ENCODE results near the gene TGFB2.

DNA sequence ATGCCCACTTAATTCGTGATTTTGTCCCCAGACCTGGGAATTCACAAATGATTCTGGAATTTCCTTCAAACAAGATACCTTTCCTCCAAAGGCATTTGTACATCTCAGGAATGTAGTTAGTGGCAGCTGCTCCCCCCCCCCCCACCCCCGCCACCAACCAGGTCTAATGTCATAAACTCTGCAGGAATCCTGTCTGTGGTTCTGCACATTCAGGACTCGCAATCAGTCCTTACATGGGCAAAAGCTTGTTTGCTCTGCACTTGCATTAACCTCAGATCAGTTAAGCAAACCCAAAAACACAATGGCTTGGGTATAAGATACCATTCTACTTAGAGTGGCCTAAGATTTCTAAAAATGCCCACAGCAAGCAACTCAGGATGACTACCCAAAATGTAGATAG is 143.8 kb downstream of the TGFB2 start:
- TF ChIP-seq, protein P1, sequence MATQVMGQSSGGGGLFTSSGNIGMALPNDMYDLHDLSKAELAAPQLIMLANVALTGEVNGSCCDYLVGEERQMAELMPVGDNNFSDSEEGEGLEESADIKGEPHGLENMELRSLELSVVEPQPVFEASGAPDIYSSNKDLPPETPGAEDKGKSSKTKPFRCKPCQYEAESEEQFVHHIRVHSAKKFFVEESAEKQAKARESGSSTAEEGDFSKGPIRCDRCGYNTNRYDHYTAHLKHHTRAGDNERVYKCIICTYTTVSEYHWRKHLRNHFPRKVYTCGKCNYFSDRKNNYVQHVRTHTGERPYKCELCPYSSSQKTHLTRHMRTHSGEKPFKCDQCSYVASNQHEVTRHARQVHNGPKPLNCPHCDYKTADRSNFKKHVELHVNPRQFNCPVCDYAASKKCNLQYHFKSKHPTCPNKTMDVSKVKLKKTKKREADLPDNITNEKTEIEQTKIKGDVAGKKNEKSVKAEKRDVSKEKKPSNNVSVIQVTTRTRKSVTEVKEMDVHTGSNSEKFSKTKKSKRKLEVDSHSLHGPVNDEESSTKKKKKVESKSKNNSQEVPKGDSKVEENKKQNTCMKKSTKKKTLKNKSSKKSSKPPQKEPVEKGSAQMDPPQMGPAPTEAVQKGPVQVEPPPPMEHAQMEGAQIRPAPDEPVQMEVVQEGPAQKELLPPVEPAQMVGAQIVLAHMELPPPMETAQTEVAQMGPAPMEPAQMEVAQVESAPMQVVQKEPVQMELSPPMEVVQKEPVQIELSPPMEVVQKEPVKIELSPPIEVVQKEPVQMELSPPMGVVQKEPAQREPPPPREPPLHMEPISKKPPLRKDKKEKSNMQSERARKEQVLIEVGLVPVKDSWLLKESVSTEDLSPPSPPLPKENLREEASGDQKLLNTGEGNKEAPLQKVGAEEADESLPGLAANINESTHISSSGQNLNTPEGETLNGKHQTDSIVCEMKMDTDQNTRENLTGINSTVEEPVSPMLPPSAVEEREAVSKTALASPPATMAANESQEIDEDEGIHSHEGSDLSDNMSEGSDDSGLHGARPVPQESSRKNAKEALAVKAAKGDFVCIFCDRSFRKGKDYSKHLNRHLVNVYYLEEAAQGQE (IDR thresholded peaks at IDR 0.05): no peak
- TF ChIP-seq, protein P2, sequence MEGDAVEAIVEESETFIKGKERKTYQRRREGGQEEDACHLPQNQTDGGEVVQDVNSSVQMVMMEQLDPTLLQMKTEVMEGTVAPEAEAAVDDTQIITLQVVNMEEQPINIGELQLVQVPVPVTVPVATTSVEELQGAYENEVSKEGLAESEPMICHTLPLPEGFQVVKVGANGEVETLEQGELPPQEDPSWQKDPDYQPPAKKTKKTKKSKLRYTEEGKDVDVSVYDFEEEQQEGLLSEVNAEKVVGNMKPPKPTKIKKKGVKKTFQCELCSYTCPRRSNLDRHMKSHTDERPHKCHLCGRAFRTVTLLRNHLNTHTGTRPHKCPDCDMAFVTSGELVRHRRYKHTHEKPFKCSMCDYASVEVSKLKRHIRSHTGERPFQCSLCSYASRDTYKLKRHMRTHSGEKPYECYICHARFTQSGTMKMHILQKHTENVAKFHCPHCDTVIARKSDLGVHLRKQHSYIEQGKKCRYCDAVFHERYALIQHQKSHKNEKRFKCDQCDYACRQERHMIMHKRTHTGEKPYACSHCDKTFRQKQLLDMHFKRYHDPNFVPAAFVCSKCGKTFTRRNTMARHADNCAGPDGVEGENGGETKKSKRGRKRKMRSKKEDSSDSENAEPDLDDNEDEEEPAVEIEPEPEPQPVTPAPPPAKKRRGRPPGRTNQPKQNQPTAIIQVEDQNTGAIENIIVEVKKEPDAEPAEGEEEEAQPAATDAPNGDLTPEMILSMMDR (IDR thresholded peaks at IDR 0.05; ENCODE audit: low read depth, low read length, missing input control): no peak
- TF ChIP-seq RXRA (IDR thresholded peaks at IDR 0.05) (no peak), NR2F2 (IDR thresholded peaks at IDR 0.05) (no peak)

All from liver (tissue), 3 donors.